GM12873 (cell line): Measurements from ENCODE around the gene REC114.

Source experiments
- TF ChIP-seq, protein P1 (sequence below): IDR thresholded peaks from 2 replicates; pipeline ENCODE4 v1.5.1; 2012; ENCODE audit warnings: low read depth, mild to moderate bottlenecking, moderate library complexity, low read length, control low read depth; ENCODE audit not compliant: insufficient read depth; ENCODE audit errors: missing control alignments

REC114 gene

DNA sequence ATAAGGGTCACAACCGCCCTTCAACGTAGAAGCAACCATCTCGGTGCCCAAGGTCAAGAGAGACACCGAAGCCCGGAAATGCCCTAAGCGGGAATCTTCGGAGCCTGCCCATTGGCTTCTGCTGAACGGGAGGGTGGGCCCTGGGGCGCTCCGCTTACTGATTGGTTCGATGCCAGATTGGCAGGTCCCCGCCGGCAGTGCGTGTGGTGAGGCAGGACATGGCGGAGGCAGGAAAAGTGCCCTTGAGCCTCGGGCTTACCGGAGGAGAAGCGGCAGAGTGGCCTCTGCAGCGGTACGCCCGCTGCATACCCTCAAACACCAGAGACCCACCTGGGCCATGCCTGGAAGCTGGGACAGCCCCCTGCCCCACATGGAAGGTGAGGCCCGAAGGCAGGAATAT, at the start of gene REC114:
Gene REC114 (plus strand): TSS at position 197 of the 400 bp plus-strand sequence. CDS start 22 bp downstream, at position 219.
- TF ChIP-seq, protein P1, sequence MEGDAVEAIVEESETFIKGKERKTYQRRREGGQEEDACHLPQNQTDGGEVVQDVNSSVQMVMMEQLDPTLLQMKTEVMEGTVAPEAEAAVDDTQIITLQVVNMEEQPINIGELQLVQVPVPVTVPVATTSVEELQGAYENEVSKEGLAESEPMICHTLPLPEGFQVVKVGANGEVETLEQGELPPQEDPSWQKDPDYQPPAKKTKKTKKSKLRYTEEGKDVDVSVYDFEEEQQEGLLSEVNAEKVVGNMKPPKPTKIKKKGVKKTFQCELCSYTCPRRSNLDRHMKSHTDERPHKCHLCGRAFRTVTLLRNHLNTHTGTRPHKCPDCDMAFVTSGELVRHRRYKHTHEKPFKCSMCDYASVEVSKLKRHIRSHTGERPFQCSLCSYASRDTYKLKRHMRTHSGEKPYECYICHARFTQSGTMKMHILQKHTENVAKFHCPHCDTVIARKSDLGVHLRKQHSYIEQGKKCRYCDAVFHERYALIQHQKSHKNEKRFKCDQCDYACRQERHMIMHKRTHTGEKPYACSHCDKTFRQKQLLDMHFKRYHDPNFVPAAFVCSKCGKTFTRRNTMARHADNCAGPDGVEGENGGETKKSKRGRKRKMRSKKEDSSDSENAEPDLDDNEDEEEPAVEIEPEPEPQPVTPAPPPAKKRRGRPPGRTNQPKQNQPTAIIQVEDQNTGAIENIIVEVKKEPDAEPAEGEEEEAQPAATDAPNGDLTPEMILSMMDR: no peak

GRCh38 chr15:73393336-73393735, 49.6 kb upstream of the REC114 start:
- TF ChIP-seq, protein P1: no peak

- TF ChIP-seq, protein P1: no peak
Measured at GRCh38 chr15:73394782-73395181, 48.2 kb upstream of the REC114 start.

GRCh38 chr15:73395671-73396070, 47.3 kb upstream of the REC114 start:
- TF ChIP-seq, protein P1: no peak

GRCh38 chr15:73397461-73397860, 45.5 kb upstream of the REC114 start:
- TF ChIP-seq, protein P1: no peak

DNA sequence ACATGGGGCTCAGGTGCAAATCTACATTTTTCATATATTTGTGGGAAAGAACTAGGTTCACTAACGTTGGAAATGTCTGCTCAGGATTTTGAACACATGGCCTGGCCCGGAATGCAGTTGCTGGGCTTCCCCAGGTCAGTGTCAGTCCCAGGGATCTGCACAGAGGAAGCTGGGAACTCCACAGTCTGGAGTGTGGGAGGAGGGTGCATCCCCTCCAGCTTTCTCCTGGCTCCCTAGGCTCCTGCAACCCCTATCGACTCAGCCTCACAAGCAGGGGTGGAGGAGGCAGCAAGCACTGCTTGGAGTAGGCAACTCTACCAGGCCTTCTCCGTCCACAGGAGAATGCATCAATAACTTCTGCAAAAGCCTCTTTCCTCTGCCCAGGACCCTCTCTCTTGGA, 44.1 kb upstream of the REC114 start:
- TF ChIP-seq, protein P1: no peak

- TF ChIP-seq, protein P1: no peak
Measured at GRCh38 chr15:73403171-73403570, 39.8 kb upstream of the REC114 start.

DNA sequence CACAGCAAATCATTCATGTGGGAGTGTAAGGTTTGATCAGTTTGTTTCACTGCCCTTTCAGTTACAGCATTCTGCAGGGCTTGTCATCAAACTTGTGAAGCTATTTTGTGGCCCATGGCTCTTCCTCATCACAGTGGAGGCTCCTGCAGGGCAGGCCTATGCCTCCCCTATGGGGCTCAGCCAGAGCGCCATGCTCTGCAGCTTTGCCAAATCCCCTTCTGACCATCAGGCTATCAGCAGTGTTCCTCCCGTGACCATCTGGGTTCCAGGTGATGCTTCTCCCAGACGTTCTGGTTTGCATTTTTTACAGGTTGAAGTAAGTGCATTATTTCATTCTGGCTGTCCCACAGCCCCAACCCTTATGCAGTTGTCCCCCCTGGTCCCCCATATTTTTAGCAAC, 28.1 kb upstream of the REC114 start:
- TF ChIP-seq, protein P1: no peak
